ENCODE measurements around the gene HSPB3. TPM values are rescaled to one million over a fixed set of nuclear protein-coding genes. Genes with fewer than 3 reads are reported as not detected.

Gene HSPB3
- total RNA-seq, 4 donors from 2014 or later = 1.7 TPM; not detected in 3

DNA sequence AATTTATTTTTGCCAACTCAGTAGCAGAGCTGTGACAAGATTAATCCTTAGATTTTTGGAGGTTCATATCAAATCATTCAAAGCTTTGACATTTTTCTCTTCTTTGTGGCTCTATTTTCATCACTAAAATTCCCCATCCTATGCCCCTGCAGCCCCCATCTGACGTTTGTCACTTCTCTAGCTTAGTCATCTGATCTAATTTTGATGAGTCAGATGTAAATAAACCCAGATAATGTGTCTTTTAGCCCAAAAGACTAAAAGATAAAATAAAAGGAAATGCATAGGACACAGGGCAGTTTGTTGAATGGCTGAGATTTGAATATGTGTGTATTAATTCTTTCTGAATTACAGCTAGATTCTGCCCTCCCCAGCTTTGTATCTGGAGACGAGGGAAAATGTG lies 897 bp upstream of the HSPB3 start:
- intact Hi-C loops (cut with DNase I; ENCODE audit: low total_unique reads) = no loop called here

DNA sequence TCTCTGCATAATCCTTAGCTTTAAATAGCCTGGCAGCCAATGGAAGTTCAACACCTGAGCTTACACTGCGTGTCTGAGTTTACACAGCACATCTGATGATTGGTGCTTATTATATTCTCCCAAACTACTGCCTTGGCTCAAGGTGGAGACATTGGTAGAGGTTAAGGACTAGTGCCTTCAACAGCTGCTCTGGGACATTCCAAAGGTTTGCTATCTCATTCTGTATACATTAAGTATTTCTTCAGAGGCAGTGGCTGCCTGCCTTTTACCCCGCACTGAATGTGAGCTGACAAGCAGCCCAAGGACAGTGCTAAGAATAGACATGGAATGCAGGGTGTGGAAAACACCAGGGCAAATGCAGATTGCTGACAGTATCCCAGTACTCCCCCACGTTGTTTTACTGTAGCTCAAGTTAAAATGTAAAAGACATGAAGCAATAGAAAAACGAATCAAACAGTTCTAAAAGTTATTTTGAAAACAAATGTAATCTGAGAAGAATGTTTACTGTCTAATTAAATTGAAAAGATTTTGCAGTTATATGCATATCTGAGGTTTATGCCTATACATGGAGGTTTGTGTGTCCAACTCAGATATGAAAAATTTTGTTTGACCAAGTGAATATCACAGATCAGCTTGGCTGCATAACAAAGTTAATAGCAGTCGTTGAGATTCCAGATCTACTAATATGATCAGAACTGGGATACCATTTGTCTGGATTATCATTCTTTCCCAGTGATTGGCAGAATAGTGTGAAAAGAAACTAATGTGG lies 1.8 kb downstream of the HSPB3 start:
- no peak for DNase-seq
- no peak for TF ChIP-seq POLR2A (IDR thresholded peaks at IDR 0.05)
- TF ChIP-seq, protein P1, sequence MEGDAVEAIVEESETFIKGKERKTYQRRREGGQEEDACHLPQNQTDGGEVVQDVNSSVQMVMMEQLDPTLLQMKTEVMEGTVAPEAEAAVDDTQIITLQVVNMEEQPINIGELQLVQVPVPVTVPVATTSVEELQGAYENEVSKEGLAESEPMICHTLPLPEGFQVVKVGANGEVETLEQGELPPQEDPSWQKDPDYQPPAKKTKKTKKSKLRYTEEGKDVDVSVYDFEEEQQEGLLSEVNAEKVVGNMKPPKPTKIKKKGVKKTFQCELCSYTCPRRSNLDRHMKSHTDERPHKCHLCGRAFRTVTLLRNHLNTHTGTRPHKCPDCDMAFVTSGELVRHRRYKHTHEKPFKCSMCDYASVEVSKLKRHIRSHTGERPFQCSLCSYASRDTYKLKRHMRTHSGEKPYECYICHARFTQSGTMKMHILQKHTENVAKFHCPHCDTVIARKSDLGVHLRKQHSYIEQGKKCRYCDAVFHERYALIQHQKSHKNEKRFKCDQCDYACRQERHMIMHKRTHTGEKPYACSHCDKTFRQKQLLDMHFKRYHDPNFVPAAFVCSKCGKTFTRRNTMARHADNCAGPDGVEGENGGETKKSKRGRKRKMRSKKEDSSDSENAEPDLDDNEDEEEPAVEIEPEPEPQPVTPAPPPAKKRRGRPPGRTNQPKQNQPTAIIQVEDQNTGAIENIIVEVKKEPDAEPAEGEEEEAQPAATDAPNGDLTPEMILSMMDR (IDR thresholded peaks at IDR 0.05) = no peak
- Histone ChIP-seq H3K4me1 (no peaks in the 10 kb centered on the region), H3K4me3 (peak overlapping the region in 1 of 2 donors; percentile 8), H3K9me3 (no peaks in the 10 kb centered on the region), H3K27me3 (no peaks in the 10 kb centered on the region), H3K27ac (peak overlapping the region; percentile 45 to 73), H3K36me3 (no peaks in the 10 kb centered on the region)
- intact Hi-C loops (cut with DNase I; ENCODE audit: low total_unique reads) = no loop called here

More for the DNA sequence above, 897 bp upstream of the HSPB3 start:
- Histone ChIP-seq H3K27me3 (no peaks in the 10 kb centered on the region), H3K4me1 (no peaks in the 10 kb centered on the region), H3K9me3 (no peaks in the 10 kb centered on the region), H3K4me3 (no peak overlapping the region), H3K27ac (peak overlapping the region in 1 of 2 donors; percentile 73), H3K36me3 (no peaks in the 10 kb centered on the region)
- no peak for TF ChIP-seq POLR2A (IDR thresholded peaks at IDR 0.05)
- TF ChIP-seq, protein P1 (IDR thresholded peaks at IDR 0.05) = no peak
- no peak for DNase-seq

DNA sequence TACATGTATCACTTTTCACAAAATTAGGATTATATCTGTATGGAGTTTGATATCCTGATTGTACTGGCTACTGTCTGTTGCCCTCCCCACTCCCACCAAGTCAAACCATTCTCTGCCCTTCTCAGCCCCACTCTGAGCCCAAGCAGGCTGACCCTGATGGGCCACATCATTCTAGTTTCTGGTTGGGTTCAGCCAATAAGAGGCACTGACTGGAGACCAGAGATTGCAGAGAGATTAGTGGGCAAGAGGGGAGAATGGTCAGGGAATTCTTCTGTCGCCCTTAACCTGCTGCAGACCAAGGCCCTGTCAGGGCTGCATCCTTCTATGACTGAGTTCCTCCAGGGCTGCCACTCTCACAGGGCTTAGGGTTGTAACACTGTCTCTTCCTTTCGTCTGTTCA lies 2.7 kb downstream of the HSPB3 start:
- TF ChIP-seq, protein P1 (IDR thresholded peaks at IDR 0.05) = no peak
- TF ChIP-seq POLR2A (IDR thresholded peaks at IDR 0.05) = no peak
- Histone ChIP-seq H3K9me3 (no peaks in the 10 kb centered on the region), H3K36me3 (no peaks in the 10 kb centered on the region), H3K4me3 (no peak overlapping the region), H3K27ac (no peak overlapping the region), H3K27me3 (no peaks in the 10 kb centered on the region), H3K4me1 (no peaks in the 10 kb centered on the region)
- DNase-seq = no peak
- intact Hi-C loops (cut with DNase I; ENCODE audit: low total_unique reads) = no loop called here

DNA sequence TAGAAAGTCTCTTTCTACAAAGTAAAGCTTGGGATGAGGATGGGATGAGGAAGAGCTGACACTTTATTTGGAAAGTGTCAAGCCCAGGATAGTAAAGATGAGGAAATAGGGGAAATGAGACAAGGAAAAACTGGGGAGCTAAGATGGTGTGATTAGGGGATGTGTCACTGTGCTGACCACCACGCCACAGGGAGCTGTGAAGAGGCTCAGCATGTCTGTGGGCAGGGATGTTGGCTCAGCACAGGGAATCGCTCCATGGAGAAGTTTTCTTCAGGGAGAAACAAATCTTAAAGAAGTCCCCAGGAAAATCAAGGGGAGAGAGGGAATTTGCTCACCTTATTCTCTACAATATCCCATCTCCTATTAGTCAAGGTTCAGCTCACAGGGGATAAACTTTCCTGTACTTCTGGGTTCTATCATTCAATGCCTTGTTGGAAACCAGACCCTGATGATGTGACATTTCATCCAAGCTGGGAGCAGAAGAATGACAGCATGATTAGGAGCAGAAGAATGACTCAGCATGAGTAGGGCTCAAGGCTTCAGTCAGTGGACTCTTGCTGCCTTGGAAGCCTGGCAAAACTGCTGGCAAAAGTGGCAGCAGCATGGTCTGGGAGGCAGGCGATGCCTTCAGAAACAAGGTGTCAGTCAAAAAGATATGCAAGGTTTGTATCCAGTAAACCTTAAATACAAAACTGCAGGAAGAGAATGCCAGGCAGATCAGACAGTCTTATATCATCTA lies 4.9 kb downstream of the HSPB3 start:
- TF ChIP-seq POLR2A (IDR thresholded peaks at IDR 0.05) = no peak
- TF ChIP-seq, protein P1 (IDR thresholded peaks at IDR 0.05) = no peak
- Histone ChIP-seq H3K9me3 (no peaks in the 10 kb centered on the region), H3K4me1 (no peaks in the 10 kb centered on the region), H3K4me3 (no peak overlapping the region), H3K27me3 (no peaks in the 10 kb centered on the region), H3K27ac (no peak overlapping the region), H3K36me3 (no peaks in the 10 kb centered on the region)
- intact Hi-C loops (cut with DNase I; ENCODE audit: low total_unique reads) = no loop called here
- no peak for DNase-seq

DNA sequence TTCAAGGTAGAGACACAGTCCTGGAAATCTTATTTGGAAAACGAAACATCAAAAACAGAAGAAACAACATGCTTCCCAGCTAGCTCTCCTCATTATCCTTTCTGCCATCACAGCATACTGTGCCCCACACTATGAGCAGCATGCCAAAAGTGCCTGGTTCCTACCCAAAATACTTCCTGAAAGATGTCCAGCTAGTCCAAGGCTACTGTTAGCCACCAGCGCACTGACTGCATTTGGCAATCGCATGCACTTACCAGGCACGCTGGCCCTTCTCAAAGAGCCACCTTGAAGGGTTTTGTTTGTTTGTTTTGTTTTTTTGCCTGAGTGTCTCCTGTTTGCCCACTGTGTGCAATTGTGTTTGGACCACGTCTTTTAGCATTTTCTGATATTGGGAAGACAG lies 6.8 kb downstream of the HSPB3 start:
- DNase-seq = no peak
- TF ChIP-seq, protein P1 (IDR thresholded peaks at IDR 0.05) = no peak
- no peak for TF ChIP-seq POLR2A (IDR thresholded peaks at IDR 0.05)

More for the DNA sequence above, 6.8 kb downstream of the HSPB3 start:
- Histone ChIP-seq H3K9me3 (no peaks in the 10 kb centered on the region), H3K4me3 (no peak overlapping the region), H3K27ac (no peak overlapping the region), H3K4me1 (no peaks in the 10 kb centered on the region), H3K36me3 (no peaks in the 10 kb centered on the region), H3K27me3 (no peaks in the 10 kb centered on the region)
- intact Hi-C loops (cut with DNase I; ENCODE audit: low total_unique reads) = no loop called here
